HG03354 (cell line): ENCODE data around the gene COL4A3.

Experiments used
- ATAC-seq: cut with Tn5 transposase; IDR thresholded peaks from one replicate; pipeline ENCODE4 v1.9.1; 2021; ENCODE audit warnings: mild to moderate bottlenecking; ENCODE audit not compliant: unreplicated experiment, poor library complexity, severe bottlenecking

Gene COL4A3

GRCh38 chr2:227257820-227258219 is 93.4 kb downstream of the COL4A3 start:
- no peak for ATAC-seq

GRCh38 chr2:227260041-227260440 is 95.6 kb downstream of the COL4A3 start:
- no peak for ATAC-seq

GRCh38 chr2:227267410-227268115 is 103.1 kb downstream of the COL4A3 start:
- no peak for ATAC-seq

DNA sequence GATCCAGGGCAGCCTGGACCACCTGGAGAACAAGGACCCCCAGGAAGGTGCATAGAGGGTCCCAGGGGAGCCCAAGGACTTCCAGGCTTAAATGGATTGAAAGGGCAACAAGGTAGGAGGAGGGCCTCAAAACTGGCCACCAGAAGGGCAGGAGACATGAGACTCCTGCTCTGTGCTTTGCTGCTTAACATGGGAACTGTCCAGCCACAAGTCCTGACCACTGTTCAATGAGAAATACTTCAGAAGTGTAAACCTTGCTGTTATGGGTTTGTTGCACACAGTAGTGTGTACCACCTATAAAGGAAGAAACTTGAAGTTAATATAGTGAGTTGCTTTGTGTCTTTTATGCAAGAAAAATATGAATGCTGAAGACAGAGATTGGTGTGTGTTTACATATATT is 116.5 kb downstream of the COL4A3 start:
- ATAC-seq = no peak

DNA sequence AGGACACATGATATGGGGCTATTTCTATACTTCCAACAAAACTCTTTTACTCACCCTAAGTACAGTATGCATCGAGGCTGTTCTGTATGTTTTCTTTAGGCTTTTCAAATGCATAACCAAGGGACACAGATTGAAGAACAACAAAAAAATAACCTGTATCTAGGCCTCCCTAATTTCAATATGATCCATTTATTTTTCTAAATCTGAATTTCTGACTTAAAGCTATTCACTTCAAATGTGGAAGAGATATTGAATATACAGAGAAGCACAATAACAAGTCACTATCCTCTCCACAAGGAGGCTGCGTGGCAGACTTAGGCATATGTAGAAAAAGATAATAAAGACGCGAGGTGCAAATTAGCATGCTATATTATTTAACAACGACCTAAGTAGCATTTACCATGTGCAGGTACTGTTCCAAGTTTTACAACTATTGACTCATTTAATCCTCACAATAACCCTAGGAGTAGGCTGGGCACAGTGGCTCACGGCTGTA is 121.4 kb downstream of the COL4A3 start:
- no peak for ATAC-seq

- ATAC-seq = no peak
Observed at GRCh38 chr2:227287771-227288170, 123.3 kb downstream of the COL4A3 start.

- no peak for ATAC-seq
Observed at GRCh38 chr2:227292314-227292713, 127.9 kb downstream of the COL4A3 start.

- ATAC-seq = no peak
Observed at GRCh38 chr2:227293531-227293930, 129.1 kb downstream of the COL4A3 start.

- no peak for ATAC-seq
Observed at GRCh38 chr2:227295806-227296205, 131.4 kb downstream of the COL4A3 start.

GRCh38 chr2:227296671-227297405 is 132.4 kb downstream of the COL4A3 start:
- ATAC-seq = no peak

DNA sequence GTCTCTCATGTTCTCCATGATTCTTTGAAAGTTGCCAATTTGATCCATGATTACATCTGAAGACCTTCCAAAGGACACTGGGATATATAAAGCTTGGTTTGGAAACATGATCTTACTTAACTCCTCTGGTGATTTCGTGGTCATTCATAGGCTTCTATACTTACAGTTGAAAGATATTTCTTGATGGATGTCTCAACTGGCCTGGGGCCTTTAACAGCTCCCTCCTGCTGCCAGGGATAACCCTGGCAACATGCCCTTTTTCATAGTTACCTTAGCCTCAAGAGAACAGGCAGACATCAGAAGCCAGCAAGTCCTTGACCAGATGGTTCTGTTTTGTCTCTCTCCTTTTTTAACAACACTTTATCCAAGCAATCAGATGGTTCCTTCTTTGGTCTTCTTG is 137.1 kb downstream of the COL4A3 start:
- ATAC-seq = no peak

DNA sequence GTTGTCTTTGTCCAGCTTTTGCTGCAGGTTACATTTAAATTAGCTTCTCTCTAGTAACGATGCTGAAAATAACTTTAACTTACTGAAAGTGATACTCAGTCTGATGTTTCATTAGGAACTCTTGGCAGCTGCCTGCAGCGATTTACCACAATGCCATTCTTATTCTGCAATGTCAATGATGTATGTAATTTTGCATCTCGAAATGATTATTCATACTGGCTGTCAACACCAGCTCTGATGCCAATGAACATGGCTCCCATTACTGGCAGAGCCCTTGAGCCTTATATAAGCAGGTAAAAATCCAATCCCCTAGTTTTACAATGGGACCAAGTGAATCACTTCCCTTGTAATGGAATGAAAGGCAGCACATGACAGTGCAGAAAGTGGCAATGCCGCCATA is 144.4 kb downstream of the COL4A3 start:
- ATAC-seq = peak; percentile 89

GRCh38 chr2:227310756-227311110 is 146.3 kb downstream of the COL4A3 start:
- ATAC-seq = no peak

- ATAC-seq = no peak
Observed at GRCh38 chr2:227311861-227312506, 147.6 kb downstream of the COL4A3 start.

GRCh38 chr2:227312579-227312978 is 148.2 kb downstream of the COL4A3 start:
- no peak for ATAC-seq

GRCh38 chr2:227313310-227313709 is 148.9 kb downstream of the COL4A3 start:
- ATAC-seq = no peak

DNA sequence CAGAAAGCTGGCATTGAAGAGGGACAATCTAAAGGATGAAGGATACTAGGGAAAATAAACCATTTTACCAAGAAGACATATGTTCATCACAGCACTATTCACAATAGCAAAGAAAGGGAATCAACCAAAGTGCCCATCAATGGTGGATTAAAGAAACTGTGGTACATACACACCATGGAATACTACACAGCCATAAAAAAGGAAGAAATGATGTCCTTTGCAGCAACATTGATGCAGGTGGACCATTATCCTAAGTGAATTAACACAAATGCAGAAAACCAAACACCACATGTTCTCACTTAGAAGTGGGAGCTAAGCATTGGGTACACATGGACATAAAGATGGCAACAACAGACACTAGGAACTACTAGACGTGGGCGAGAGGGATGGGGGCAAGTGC is 153.4 kb downstream of the COL4A3 start:
- ATAC-seq = no peak

GRCh38 chr2:227320305-227321094 is 156.1 kb downstream of the COL4A3 start:
- ATAC-seq = no peak

- ATAC-seq = no peak
Observed at GRCh38 chr2:227322530-227323205, 158.2 kb downstream of the COL4A3 start.

- no peak for ATAC-seq
Observed at GRCh38 chr2:227323818-227324217, 159.4 kb downstream of the COL4A3 start.
